Measurements from ENCODE around the gene MGLL.

Gene MGLL

DNA sequence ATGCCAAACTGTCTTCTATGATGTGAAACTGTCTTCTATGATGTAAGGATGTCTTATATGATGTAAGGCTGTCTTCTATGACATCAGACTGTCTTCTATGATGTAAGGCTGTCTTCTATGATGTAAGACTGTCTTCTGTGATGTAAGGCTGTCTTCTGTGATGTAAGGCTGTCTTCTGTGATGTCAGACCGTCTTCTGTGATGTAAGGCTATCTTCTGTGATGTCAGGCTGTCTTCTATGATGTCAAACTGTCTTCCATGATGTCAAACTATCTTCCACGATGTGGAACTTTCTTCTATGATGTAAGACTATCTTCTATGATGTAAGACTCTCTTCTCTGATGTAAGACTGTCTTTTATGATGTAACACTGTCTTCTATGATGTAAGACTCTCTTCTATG, 27.9 kb downstream of the MGLL start:
- no peak for DNase-seq (ENCODE audit: low read depth)
- TF ChIP-seq, protein P1, sequence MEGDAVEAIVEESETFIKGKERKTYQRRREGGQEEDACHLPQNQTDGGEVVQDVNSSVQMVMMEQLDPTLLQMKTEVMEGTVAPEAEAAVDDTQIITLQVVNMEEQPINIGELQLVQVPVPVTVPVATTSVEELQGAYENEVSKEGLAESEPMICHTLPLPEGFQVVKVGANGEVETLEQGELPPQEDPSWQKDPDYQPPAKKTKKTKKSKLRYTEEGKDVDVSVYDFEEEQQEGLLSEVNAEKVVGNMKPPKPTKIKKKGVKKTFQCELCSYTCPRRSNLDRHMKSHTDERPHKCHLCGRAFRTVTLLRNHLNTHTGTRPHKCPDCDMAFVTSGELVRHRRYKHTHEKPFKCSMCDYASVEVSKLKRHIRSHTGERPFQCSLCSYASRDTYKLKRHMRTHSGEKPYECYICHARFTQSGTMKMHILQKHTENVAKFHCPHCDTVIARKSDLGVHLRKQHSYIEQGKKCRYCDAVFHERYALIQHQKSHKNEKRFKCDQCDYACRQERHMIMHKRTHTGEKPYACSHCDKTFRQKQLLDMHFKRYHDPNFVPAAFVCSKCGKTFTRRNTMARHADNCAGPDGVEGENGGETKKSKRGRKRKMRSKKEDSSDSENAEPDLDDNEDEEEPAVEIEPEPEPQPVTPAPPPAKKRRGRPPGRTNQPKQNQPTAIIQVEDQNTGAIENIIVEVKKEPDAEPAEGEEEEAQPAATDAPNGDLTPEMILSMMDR (IDR thresholded peaks at IDR 0.05; ENCODE audit: insufficient read depth, low read depth, low read length, missing control alignments) = no peak
- no peak overlapping the region for H3K4me3 ChIP-seq (ENCODE audit: low read depth, low read length)

DNA sequence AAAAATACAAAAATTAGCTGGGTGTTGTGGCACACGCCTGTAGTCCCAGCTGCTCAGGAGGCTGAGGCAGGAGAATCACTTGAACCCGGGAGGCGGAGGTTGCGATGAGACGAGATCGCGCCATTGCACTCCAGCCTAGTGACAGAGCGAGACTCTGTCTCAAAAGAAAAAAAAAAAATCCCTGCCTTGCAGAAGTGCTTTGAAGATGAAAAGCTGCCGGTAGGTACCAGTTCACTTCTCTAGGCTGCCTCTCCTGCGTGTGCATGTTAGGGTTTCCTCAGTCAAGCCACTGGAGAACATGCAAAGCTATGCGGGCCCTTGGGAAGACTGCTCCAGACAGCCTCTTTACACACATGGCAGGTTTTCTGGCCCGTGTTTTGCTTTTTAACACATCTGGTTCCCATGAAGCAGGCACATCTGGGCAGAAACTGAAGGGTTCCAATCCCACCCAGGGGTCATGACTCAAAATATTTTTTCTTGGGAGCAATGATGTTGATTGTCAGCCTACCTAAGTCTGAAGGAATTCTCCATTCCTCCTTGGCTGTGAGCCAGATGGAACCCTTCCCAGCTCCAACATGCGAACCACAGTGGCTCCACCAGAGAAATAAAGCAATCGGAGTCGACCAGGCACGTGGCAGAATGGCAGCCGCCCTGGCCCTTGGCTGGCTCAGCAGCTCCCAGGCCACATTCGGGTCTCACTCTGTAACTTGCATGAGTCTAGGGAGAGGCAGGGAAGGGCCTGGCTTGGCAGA, 29.6 kb downstream of the MGLL start:
- no peak overlapping the region for H3K4me3 ChIP-seq (ENCODE audit: low read depth, low read length)
- no peak for DNase-seq (ENCODE audit: low read depth)
- TF ChIP-seq, protein P1 (IDR thresholded peaks at IDR 0.05; ENCODE audit: insufficient read depth, low read depth, low read length, missing control alignments) = no peak

DNA sequence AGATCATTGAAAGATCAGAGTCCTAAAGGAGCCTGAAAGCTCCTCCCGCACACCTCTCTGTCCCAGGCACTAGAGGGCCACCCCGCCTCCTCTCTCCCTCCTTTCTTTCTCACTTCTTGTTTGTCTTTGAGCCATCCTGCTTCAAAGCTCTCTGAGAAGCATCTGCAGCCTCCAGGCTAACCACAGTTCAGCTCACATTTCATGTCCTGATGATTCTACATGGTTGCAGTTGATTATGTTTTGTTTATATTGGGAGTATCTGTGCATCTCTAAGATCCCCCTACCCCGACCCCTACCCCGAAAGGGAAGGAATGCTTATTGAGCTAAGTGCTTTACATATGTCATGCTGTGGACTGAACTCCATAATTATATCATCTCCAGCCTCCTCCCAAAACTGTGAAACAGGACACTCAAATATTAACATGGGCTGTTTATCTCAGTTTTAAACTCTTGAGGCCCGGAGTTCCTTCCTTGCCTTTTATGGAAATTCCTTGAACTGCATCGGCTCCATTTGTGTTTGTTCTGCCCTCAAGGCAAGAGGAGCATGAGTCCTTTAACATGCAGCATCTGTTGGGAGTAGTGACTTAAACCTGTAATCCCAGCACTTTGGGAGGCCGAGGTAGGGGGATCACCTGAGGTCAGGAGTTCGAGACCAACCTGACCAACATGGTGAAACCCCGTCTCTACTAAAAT, 30.9 kb downstream of the MGLL start:
- peak; percentile 69 for DNase-seq (ENCODE audit: low read depth)
- no peak overlapping the region for H3K4me3 ChIP-seq (ENCODE audit: low read depth, low read length)
- TF ChIP-seq, protein P1 (IDR thresholded peaks at IDR 0.05; ENCODE audit: insufficient read depth, low read depth, low read length, missing control alignments) = peak; percentile 48

DNA sequence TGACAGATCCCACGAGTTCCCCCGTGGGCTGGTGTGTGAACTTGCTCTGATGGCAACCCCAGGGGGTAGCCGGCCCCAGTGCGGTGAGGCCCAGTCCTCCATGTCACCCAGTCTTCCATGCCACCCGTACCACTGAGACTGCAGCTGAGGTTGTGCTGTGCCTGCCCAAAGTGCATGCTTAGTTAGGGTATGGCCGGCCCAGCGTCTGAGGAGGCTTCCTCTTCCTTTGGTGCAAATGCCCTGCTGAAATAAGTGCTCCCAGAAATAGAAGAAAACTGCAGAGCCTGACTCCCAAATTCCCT, 31.5 kb downstream of the MGLL start:
- DNase-seq (ENCODE audit: low read depth) = no peak
- no peak overlapping the region for H3K4me3 ChIP-seq (ENCODE audit: low read depth, low read length)
- TF ChIP-seq, protein P1 (IDR thresholded peaks at IDR 0.05; ENCODE audit: insufficient read depth, low read depth, low read length, missing control alignments) = no peak

DNA sequence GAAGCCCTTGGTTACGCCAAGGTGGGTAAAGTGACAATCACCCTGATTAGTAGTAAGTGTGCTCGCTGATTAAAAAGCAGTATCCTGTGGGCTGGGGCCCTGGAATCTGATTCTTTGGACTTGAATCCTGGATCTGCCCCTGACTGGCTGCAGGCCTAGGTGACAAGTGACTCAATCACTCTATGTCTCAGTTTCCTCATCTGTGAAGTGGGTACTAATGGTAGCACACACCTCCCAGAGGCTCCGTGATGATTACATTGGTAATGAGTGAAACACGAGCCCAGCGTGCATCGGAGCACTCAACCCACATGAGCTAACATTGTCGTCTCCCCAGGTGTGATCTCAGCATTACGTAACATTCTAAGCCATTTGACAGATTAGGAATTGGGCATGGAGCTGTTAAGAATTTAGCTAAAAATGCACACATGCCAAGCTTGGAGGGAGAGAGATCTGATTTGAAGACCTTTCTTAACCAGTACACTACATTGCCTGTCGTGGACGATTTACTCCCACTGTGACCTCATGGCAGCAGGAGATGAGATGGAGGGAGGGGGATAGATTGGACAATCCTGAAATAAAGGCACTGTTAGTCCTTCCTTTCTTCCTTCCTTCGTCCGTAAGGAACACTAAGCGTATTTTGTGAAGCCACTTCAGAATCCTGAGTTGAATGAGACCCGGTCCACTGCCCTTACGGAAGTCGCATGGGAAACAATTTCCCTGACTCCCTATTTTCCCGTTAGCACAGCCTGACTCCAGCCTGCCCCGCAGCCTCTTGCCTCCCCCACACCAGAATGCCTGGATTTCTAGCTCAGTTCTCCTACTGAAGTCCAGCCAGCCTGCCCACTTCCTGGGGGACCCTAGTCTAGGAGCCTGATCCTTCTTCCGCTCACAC, 32.1 kb downstream of the MGLL start:
- no peak overlapping the region for H3K4me3 ChIP-seq (ENCODE audit: low read depth, low read length)
- TF ChIP-seq, protein P1 (IDR thresholded peaks at IDR 0.05; ENCODE audit: insufficient read depth, low read depth, low read length, missing control alignments) = no peak
- DNase-seq (ENCODE audit: low read depth) = no peak

DNA sequence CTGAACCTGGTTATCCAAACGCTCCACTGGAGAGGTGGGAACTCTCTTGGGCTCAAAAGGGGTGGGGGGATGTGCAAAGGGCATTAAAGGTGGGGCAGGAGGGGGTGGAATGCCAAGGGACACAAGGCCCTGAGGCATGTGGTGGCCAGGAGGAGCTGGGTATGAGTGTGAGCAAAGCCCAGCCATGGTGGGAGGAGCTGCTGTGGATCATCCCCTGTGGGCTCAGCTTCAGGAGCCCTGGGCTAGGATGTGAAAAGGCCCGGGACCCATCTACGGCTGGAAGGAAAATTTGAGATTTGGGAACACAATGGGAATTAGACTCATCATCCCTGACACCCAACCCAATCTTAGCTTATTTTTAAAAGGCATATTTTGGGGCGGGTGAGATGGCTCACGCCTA, 33.3 kb downstream of the MGLL start:
- TF ChIP-seq, protein P1 (IDR thresholded peaks at IDR 0.05; ENCODE audit: insufficient read depth, low read depth, low read length, missing control alignments) = no peak
- DNase-seq (ENCODE audit: low read depth) = no peak
- H3K4me3 ChIP-seq (ENCODE audit: low read depth, low read length) = no peak overlapping the region
